GM13976 (cell line): ENCODE measurements around the gene OTUB2.

ENCODE experiments used
- DNase-seq: peaks from one replicate; pipeline ENCODE4 v3.0.0; 2012; ENCODE audit warnings: low spot score
- in situ Hi-C: fragments of 300-500 bp; cut with MboI; formaldehyde crosslinking; loops from one replicate; pipeline ENCODE4 v1.12.0; 2022; ENCODE audit warnings: low sequenced_read_pairs, mixed read lengths, inconsistent platforms; ENCODE audit not compliant: unreplicated experiment
- TF ChIP-seq, protein P1 (sequence below): IDR thresholded peaks from 2 replicates; pipeline ENCODE4 v1.5.1; 2012; ENCODE audit warnings: borderline replicate concordance, mild to moderate bottlenecking; ENCODE audit not compliant: insufficient read depth; ENCODE audit errors: extremely low read depth, missing control alignments, control extremely low read depth

The OTUB2 gene

DNA sequence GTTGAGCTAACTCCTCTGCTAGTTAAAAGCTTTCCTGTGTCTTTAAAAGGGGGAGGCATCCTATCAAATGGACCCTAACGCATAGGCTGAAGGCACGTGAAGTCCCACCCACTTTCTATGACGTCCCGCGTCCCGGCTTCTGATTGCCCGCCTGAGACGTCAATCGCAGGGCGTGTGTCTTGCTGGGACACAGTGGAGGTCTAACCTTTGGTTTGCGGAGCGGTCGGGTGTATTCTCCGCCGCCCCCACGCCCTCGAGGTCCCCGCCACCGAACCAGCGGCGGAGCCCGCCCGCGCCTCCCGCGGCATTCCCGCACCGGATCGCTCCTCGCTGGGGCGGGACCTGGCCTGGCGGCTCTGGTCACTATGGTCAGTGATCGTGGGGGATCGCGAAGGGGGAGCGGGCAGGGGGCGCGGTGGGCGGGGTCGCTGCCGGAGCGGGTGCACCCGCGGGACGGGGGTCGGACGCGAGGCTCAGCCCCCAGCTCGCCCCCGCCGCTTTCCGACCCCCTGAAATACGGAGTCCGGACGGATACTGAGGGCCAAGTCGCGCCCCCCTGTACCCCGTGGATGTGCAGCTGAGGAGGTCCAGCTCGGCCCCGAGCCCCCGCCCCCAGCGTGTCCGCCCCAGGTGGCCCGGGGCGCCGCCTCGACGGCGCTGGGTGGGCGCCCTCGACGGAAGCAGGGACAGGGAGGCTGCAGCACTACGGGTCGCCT, at the start of gene OTUB2:
TSS of gene OTUB2 (plus strand) at position 168 of the 716 bp plus-strand sequence. CDS start at position 366, 198 bp downstream.
- TF ChIP-seq, protein P1, sequence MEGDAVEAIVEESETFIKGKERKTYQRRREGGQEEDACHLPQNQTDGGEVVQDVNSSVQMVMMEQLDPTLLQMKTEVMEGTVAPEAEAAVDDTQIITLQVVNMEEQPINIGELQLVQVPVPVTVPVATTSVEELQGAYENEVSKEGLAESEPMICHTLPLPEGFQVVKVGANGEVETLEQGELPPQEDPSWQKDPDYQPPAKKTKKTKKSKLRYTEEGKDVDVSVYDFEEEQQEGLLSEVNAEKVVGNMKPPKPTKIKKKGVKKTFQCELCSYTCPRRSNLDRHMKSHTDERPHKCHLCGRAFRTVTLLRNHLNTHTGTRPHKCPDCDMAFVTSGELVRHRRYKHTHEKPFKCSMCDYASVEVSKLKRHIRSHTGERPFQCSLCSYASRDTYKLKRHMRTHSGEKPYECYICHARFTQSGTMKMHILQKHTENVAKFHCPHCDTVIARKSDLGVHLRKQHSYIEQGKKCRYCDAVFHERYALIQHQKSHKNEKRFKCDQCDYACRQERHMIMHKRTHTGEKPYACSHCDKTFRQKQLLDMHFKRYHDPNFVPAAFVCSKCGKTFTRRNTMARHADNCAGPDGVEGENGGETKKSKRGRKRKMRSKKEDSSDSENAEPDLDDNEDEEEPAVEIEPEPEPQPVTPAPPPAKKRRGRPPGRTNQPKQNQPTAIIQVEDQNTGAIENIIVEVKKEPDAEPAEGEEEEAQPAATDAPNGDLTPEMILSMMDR, result no peak
- in situ Hi-C loops, result no loop called here

DNA sequence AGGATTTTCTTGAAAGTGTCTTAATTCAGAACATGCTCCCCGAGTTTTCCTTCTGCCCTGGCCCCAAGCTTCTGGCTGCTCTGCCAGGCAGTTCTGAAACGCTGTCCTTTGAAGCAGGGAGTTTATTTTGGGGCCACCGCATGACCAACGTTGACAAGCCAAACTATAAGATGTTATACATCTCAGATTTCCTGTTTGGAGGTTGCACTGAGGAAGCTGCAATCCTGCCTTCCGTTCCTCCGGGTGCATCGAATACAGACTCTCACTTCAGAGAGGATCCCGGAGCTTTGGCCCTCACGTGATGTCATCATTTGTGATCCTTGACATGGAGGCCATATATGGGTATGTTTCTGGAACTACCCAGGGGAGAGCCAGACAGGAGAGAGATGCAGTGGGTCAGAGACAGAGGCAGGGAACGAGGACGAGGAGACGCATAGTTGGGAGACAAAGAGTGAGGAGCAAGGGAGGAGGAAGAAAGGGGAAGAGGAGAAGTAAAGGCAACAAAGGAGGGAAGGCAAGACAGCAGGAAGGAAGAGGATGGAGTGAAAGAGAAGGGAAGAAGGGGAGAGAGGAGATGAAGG, 49.6 kb upstream of the OTUB2 start, which contains the start of gene ASB2:
TSS of gene ASB2 (minus strand) at position 94 of the 581 bp plus-strand sequence. CDS start 12,031 bp downstream, outside the sequence.
- in situ Hi-C loops, result loop anchor here (25.0 kb wide), 1 partner anchor 1161 kb away; no protein-coding TSS in a partner anchor
- TF ChIP-seq, protein P1, result no peak
- DNase-seq, result peak; percentile 64

More for the DNA sequence above, at the start of gene OTUB2:
- DNase-seq, result peak; percentile 100

DNA sequence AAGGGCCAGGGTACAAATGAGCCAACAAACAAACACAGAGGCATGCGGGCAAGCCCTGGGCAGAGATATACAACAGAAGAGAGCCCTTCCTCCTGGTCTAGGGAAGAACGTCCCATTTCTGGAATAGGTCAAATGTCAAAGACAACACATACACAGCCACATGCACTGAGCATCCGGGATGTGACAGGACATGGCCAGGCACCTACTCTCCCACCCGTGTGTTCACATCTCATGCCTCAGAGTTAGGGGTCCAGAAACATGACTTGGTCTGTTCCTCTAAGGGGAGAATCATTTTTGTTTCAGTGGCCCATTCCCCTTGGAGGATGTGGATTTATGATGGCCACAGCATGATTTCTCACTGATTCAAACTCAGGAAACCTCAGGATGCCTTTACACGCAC, 49.0 kb upstream of the OTUB2 start:
- DNase-seq, result no peak
- in situ Hi-C loops, result loop anchor here (25.0 kb wide), 1 partner anchor 1160 kb away; no protein-coding TSS in a partner anchor
- TF ChIP-seq, protein P1, result no peak

DNA sequence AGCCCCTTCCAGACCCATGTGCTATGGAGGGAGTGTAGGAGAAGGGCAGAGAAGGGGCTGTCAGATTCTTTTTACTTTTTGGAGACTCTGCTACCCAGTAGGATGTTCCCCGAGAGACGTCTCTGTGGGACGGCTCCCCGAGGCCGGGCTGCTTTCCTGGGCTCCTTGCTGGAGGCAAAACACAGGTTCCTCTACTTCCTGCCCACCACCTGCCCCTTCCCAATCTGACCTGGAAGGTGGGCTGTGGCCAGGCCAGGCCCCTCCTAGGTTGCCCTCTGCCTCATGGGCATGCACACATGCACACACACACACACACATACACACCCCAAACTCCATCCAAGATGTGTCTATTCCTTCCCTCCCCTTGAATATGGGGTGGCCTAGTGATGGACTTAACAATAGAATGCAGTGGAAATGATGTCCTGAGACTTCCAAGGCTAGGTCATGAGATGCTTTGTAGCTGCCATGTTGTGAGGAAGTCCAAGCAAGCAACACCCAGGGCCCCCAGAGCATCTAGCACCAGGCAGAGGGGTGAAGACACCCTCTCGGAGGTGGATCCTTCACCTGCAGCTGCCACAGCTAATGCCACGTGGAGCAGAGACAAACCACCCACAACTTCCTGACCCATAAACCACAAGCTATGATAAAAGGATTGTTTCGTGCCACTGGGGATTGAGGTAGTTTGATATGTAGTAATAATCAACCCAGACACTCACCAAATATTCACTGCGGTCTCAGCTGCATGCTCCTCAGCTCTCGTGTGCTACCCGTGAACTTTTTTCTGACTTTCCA, 48.2 kb upstream of the OTUB2 start:
- in situ Hi-C loops, result loop anchor here (25.0 kb wide), 1 partner anchor 1159 kb away; no protein-coding TSS in a partner anchor
- no peak for DNase-seq
- TF ChIP-seq, protein P1, result no peak

DNA sequence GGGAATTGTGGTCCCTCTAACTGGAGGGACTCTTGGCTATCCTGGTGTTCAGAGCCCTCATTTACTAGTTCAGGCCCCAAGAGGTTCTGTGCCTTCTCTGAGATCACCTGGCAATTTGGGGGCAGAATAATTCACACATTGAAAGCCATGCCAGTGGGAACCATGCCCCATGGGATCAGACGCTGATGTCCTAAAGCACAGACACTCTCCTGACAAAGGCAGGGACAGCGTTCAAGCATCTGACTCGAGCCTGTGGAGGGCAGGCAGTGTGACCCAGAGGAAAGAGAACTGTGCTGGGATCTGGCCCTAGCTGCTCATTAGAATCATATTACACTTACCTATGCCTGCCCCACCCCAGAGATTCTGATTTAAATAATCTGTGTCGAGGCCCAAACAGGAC, 47.4 kb upstream of the OTUB2 start:
- in situ Hi-C loops, result loop anchor here (25.0 kb wide), 1 partner anchor 1159 kb away; no protein-coding TSS in a partner anchor
- DNase-seq, result no peak
- TF ChIP-seq, protein P1, result no peak

DNA sequence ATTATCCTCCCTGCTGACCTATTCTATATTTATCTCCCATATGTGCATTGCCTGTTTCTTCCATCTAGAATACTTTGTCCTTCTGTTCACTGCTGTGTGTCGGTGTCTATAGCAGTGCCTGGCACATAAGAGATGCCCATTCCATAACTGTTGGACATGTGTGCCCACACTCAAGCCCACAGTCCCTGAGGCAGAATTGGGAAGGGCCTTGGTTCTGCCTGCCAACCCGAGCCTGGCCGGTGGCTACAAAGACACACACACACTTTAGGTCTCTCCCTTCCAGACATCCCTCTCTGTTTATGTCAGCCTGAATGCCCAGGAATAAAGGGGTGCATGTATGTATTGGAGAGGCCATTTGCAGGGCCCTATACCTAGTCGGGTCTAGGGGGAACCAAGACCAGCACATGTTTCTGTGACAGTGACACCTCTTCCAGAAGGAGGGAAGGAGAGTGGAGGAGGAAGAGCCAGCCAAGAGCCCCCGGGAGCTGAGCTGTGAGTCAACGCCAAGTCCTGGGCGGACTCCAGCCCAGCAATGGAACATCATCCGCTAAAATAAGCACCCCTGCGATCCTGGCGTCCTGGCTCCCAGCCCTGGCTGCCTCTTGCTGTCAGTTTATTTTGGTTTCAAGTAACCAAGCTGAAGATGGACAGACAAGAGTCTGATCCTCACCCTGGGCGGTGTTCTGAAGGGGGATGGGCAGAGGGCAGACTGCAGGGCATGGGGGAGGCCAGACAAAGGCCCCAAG, 45.5 kb upstream of the OTUB2 start:
- TF ChIP-seq, protein P1, result no peak
- in situ Hi-C loops, result loop anchor here (25.0 kb wide), 1 partner anchor 1157 kb away; no protein-coding TSS in a partner anchor
- no peak for DNase-seq
